Skin epidermis (tissue), 12 donors: Measurements from ENCODE around the gene TBX10.
"Not testable (repeated sequence)": the region's sequence is repeated elsewhere in the genome, so short reads cannot be mapped to it uniquely, and the experiment has no call there.

Source experiments
- H3K27ac ChIP-seq, 21 experiments: fragments of 200-600 bp; sonication (generic) in 11 of 21; one replicate each; pipeline ENCODE4 v1.5.0; 2020; ENCODE audit warnings: mild to moderate bottlenecking in 3 of 21, inconsistent platforms in 2 of 21, moderate library complexity in 2 of 21
- H3K4me3 ChIP-seq, 7 experiments: fragments of 200-600 bp; sonication (generic) in 2 of 7; one replicate each; pipeline ENCODE4 v1.5.0; 2020; ENCODE audit warnings: inconsistent platforms in 2 of 7, mild to moderate bottlenecking in 2 of 7, moderate library complexity in 1 of 7

The TBX10 gene

DNA sequence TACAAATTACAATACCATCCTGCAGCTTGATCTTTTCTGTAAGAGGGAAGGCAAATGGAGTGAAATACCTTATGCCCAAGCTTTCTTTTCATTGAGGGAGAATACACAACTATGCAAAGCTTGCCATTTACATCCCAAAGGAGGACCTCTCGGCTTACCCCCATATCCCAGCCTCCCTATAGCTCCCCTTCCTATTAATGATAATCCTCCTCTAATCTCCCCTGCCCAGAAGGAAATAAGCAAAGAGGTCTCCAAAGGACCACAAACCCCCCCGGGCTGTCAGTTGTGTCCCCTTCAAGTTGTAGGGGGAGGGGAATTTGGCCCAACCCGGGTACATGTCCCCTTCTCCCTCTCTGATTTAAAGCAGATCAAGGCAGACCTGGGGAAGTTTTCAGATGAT lies 17.6 kb downstream of the TBX10 start:
- not testable (repeated sequence) for H3K4me3 ChIP-seq, H3K27ac ChIP-seq

DNA sequence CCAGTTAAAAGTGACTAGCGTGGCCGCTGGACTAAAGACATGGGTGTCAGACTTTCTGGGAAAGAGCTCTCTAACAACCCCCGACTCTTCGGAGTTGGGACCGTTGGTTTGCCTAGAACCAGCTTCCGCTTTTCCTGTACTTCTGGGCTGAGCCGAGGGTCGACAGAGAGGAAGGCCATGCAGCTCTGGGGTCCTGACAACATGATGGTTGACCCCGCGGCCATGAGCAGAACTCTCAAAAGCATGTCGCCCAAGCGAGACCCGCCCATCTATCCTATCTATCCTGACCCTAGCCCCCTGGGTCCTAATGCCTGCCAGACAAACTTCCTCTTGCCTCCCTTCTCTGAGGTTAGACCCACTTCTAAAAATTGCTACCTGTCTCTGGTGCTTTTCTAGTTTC lies 18.9 kb downstream of the TBX10 start:
- H3K27ac ChIP-seq, H3K4me3 ChIP-seq: not testable (repeated sequence)

DNA sequence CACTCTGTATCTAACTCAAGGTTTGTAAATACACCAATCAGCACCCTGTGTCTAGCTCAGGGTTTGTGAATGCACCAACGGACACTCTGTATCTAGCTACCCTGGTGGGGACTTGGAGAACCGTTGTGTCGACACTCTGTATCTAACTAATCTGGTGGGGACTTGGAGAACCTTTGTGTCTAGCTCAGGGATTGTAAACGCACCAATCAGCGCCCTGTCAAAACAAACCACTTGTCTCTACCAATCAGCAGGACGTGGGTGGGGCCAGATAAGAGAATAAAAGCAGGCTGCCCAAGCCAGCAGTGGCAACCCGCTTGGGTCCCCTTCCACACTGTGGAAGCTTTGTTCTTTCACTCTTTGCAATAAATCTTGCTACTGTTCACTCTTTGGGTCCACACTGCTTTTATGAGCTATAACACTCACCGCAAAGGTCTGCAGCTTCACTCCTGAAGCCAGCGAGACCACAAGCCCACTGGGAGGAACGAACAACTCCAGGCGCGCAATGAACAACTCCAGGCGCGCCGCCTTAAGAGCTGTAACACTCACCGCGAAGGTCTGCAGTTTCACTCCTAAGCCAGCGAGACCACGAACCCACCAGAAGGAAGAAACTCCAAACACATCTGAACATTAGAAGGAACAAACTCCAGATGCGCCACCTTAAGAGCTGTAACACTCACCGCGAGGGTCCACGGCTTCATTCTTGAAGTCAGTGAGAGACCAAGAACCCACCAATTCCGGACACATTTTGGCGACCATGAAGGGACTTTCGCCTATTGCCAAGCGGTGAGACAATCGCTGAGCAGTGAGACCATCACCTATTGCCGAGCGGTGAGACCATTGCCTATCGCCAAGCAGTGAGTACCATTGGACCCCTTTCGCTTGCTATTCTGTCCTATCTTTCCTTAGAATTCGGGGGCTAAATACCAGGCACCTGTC lies 19.6 kb downstream of the TBX10 start:
- H3K4me3 ChIP-seq, H3K27ac ChIP-seq: not testable (repeated sequence)

DNA sequence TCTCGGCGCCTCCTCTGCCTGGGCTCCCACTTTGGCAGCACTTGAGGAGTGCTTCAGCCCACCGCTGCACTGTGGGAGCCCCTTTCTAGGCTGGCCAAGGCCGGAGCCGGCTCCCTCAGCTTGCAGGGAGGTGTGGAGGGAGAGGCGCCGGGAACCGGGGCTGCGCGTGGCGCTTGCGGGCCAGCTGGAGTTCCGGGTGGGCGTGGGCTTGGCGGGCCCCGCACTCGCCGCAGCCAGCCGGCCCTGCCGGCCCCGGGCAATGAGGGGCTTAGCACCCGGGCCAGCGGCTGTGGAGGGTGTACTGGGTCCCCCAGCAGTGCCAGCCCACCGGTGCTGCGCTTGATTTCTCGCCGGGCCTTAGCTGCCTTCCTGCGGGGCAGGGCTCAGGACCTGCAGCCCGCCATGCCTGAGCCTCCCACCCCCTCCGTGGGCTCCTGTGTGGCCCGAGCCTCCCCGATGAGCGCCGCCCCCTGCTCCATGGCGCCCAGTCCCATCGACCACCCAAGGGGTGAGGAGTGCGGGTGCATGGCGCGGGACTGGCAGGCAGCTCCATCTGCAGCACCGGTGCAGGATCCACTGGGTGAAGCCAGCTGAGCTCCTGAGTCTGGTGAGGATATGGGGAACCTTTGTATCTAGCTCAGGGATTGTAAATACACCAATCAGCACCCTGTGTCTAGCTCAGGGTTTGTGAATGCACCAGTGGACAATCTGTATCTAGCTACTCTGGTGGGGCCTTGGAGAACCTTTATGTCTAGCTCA lies 20.5 kb downstream of the TBX10 start:
- H3K4me3 ChIP-seq, H3K27ac ChIP-seq: not testable (repeated sequence)

DNA sequence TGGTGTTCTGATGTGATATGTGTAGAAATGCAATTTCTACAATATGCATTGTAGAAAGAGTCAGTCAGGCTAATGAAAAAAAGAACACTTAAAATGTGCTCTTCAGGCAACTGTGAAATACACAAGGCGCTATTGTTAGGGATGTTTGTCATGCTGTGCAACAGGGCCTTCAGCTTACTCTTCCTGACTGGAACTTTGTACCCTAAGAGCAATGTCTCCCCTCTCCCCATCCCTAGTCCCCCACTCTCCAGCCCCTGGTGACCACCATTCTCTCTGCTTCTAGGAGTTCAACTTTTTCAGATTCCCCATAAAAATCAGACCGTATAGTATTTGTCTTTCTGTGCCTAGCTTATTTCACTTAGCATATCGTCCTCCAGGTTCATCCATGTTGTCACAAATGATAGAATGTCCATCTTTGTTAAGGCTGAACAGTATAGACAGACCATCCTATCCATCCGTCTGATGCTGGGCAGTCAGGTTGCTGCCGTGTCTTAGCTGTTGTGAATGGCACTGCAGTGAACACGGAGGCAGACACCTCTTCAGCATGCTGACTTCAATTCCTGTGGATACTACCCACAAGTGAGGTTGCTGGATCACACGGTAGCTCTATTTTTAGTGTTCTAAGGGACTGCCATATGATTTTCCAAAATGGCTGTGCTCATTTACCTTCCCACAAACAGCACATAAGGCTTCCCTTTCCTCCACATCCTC lies 22.2 kb downstream of the TBX10 start:
- H3K27ac ChIP-seq: no peak overlapping the region
- H3K4me3 ChIP-seq: no peak overlapping the region

GRCh38 chr11:67616431-67617242 lies 22.9 kb downstream of the TBX10 start:
- Histone ChIP-seq H3K4me3 (no peak overlapping the region), H3K27ac (peak overlapping the region in 1 of 21 experiments; percentile 16)

GRCh38 chr11:67615728-67616430 lies 23.7 kb downstream of the TBX10 start:
- Histone ChIP-seq H3K4me3 (peak overlapping the region in 1 of 7 experiments; percentile 7), H3K27ac (peak overlapping the region in 1 of 21 experiments; percentile 16)

DNA sequence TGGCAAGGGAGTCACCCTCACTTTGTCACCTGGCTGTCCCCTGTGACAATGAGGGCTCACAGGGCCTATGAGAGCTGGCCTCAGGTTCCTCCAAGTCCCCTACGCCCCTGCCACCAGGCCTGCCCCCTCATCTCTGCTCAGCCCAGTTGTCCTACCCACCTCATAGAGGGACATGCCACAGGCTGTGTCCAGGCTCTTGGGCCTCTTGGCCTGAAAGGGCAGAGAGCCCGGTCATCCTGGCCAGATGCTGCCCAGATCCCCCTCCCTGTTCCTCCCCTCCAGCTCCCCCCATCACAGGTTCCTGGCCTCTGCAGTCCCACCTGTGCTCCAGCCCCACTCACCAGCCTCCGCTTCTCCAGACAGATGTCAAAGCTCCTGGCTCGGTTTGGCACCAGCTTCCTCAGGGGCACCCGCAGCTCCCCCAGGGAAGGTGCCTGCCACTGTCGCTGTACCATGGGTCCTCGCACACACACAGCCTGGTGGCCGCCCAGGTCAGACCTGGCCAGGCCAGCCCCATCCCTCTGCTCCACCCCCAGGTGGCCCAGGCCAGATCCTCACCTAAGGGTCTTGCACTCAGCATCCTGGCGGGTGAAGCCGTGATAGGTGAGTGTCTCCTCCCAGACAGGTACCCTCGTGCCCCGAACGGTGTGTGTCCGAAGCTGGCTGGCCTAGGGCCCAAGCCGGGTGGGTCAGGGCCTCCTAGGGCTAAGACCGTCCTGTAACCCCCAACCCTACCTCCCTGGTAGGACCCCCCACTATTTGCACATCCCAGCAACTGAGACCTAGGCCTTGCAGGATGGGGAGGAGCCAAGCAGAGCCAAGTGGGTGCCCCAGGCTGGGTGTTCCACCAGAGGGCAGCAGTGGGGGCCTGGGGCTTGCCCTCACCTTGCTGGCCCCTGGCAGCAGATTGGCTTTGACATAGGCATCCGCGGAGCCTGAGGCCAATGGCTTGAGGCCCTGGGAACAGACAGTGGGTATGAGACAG lies 24.5 kb downstream of the TBX10 start:
- peak overlapping the region in 1 of 7 experiments; percentile 35 for H3K4me3 ChIP-seq

DNA sequence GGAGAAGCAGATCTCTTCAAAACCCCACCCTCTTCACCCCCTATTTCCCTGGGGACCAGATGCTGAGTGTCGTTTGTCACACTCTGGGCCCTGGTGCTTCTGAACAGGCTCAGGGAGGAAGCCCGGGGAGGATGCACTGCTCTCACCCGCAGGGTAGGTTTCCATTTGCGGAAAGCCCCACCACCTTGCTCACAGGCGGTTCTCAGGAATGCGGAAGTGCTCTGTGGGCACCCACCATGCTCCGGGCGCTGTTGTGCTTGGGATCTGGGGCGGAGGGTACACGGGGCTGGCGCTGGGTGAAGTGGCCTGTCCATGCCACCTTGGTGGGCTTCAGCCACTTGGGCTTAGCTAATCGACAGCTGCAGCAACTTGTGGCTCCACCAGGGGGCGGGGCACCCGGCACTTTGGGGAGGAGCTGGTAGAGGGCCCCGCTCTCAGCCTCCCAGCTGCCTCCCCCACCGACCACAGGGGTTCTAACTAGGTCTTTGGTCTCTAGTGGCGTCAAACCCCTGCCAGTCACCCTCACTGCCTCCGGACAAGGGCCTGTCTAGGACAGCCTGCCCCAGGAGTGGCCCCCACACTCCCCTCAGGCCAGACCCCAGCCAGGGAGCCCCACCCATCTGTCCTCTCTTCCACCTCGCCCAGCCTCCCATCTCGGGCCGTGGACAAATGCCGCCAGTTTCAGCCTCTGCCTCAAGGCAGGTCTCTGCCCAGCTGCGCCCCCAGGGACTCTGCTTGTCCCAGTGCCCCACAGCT lies 25.4 kb downstream of the TBX10 start:
- Histone ChIP-seq H3K4me3 (peak overlapping the region in 5 of 7 experiments; percentile 17 to 35 (median 24)), H3K27ac (peak overlapping the region in 20 of 21 experiments; percentile 37 to 95 (median 79))

More for the DNA sequence above, 24.5 kb downstream of the TBX10 start:
- peak overlapping the region in 20 of 21 experiments; percentile 37 to 95 (median 79) for H3K27ac ChIP-seq

DNA sequence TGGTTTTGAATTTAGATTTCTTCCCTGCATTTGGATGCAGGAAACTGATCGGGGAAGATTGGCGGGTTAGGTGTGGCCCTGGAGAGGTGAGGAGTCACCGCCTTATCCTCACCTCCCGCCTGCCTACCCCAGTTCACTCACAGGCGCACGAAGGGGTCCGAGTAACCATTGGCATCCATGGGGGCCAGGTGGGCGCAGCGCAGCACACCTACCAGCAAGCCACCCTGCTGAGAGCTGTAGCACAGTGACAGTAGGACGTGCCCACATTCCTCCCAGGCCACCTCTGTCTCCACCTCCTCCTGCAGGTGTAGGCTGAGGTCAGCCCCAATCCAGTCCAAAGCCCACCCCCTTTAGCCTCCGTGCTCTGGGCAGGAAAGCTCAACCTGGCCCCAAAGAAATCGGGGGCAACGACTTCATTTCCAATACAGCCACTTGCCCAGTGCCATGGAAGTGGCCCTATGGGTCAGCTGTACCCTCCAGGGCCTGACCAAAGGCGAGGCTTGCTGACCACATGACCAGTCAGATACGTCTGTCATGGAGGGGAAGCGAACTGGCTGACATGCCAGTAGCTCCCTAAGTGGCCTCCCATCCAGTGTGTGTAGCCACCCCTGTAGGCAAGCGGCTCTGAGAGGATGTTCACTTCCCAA lies 26.1 kb downstream of the TBX10 start:
- Histone ChIP-seq H3K27ac (peak overlapping the region in 19 of 21 experiments; percentile 37 to 95 (median 80)), H3K4me3 (peak overlapping the region in 2 of 7 experiments; percentile 24 to 29)

DNA sequence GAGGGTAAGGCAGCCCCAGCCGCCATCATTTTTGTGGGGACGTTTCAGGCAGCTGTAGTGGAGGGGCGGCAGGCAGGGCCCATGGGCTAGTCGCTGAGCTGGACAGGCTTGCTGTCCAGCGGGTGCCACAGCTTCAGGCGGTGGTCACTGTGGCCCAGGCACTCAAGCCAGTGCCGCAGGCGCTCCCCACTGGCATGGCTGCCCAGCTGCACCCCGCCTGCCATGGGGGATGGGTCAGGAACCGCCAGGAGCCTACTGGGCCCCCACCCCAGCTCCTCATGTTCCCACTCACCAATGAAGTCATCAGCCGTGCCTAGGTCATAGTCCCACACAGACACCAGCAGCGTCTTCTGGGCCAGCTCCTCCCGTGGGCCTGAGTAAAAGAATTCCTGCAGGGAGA lies 26.8 kb downstream of the TBX10 start:
- no peak overlapping the region for H3K4me3 ChIP-seq
- H3K27ac ChIP-seq: peak overlapping the region in 3 of 21 experiments; percentile 88 to 95 (median 93)

- Histone ChIP-seq H3K27ac (no peak overlapping the region), H3K4me3 (no peak overlapping the region)
These were observed 27.6 kb downstream of the TBX10 start for GRCh38 chr11:67611704-67612587.

DNA sequence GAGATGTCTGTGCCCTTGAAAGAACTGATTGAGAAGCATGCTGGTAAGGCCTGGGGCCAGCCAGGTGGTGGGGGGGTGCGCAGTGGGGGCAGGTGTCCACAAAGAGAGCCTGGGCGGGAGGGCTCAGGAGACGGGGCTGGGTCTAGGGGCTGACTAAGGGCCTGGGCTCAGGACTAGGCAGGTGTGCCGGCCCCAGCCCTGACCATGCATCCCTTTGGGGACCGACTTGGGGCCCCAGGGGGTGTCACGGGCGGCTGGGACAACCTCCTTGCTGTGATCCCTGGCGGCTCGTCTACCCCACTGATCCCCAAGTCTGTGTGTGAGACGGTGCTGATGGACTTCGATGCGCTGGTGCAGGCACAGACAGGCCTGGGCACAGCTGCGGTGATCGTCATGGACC lies 28.4 kb downstream of the TBX10 start:
- H3K27ac ChIP-seq: no peak overlapping the region
- H3K4me3 ChIP-seq: no peak overlapping the region

DNA sequence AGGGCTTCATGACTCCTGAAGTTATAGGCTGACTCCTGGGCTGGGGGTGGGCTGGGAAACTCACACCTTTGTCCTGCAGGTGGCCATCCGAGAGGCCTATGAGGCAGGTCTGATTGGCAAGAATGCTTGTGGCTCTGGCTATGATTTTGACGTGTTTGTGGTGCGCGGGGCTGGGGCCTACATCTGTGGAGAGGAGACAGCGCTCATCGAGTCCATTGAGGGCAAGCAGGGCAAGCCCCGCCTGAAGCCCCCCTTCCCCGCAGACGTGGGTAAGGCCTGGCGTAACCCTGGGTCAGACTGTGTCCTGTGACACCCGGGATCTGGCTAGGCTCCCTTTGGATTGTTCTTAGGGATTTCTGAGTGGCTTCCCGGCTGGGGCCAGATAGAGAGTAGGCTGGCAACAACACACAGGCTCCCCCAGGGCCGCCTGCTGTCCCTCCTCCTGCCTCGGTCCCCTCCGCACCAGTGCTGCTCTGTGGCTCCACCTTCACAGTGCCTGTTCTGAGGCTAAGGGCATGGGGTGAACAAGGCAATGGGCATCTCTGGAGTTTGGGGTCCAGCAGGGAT lies 29.2 kb downstream of the TBX10 start:
- Histone ChIP-seq H3K4me3 (no peak overlapping the region), H3K27ac (no peak overlapping the region)

- Histone ChIP-seq H3K4me3 (no peak overlapping the region), H3K27ac (no peak overlapping the region)
These were observed 30.2 kb downstream of the TBX10 start for GRCh38 chr11:67609316-67609715.
